ENCODE data around the gene CCDC12. TPM values are rescaled to one million over a fixed set of nuclear protein-coding genes. Genes with fewer than 3 reads are reported as not detected.
"Not testable (repeated sequence)": the region's sequence is repeated elsewhere in the genome, so short reads cannot be mapped to it uniquely, and the experiment has no call there.

The CCDC12 gene
- total RNA-seq, 1 experiment from 2014 or later: 40.6 TPM

- DNase-seq (ENCODE audit: low read depth): peak; percentile 37
These were observed 50.5 kb downstream of the CCDC12 start for GRCh38 chr3:46926039-46926438.

- no peak for DNase-seq (ENCODE audit: low read depth)
These were observed 51.0 kb downstream of the CCDC12 start for GRCh38 chr3:46925585-46925934.

GRCh38 chr3:46924921-46925584 lies 51.5 kb downstream of the CCDC12 start:
- no peak for DNase-seq (ENCODE audit: low read depth)

- DNase-seq (ENCODE audit: low read depth): peak; percentile 36
These were observed 52.8 kb downstream of the CCDC12 start for GRCh38 chr3:46923559-46924350.

GRCh38 chr3:46922871-46923558 lies 53.5 kb downstream of the CCDC12 start:
- no peak for DNase-seq (ENCODE audit: low read depth)

GRCh38 chr3:46922426-46922825 lies 54.1 kb downstream of the CCDC12 start:
- no peak for DNase-seq (ENCODE audit: low read depth)

- no peak for DNase-seq (ENCODE audit: low read depth)
These were observed 54.7 kb downstream of the CCDC12 start for GRCh38 chr3:46921871-46922271.

- no peak for DNase-seq (ENCODE audit: low read depth)
These were observed 55.5 kb downstream of the CCDC12 start for GRCh38 chr3:46921041-46921440.

- DNase-seq (ENCODE audit: low read depth): no peak
These were observed 57.9 kb downstream of the CCDC12 start for GRCh38 chr3:46918634-46919033.

- DNase-seq (ENCODE audit: low read depth): no peak
These were observed 58.3 kb downstream of the CCDC12 start for GRCh38 chr3:46918202-46918601.

- no peak for DNase-seq (ENCODE audit: low read depth)
These were observed 59.3 kb downstream of the CCDC12 start for GRCh38 chr3:46917257-46917656.

- no peak for DNase-seq (ENCODE audit: low read depth)
These were observed 59.7 kb downstream of the CCDC12 start for GRCh38 chr3:46916799-46917198.

GRCh38 chr3:46916278-46916677 lies 60.3 kb downstream of the CCDC12 start:
- no peak for DNase-seq (ENCODE audit: low read depth)

- no peak for DNase-seq (ENCODE audit: low read depth)
These were observed 61.2 kb downstream of the CCDC12 start for GRCh38 chr3:46915297-46915822.

- no peak for DNase-seq (ENCODE audit: low read depth)
These were observed 61.7 kb downstream of the CCDC12 start for GRCh38 chr3:46914849-46915248.

GRCh38 chr3:46913644-46914043 lies 62.9 kb downstream of the CCDC12 start:
- peak; percentile 83 for DNase-seq (ENCODE audit: low read depth)

- no peak for DNase-seq (ENCODE audit: low read depth)
These were observed 63.6 kb downstream of the CCDC12 start for GRCh38 chr3:46912986-46913385.

GRCh38 chr3:46910914-46911313 lies 65.6 kb downstream of the CCDC12 start:
- DNase-seq (ENCODE audit: low read depth): not testable (repeated sequence)

- no peak for DNase-seq (ENCODE audit: low read depth)
These were observed 66.3 kb downstream of the CCDC12 start for GRCh38 chr3:46910166-46910760.

GRCh38 chr3:46909535-46910161 lies 66.9 kb downstream of the CCDC12 start:
- DNase-seq (ENCODE audit: low read depth): peak; percentile 86

- no peak for DNase-seq (ENCODE audit: low read depth)
These were observed 67.5 kb downstream of the CCDC12 start for GRCh38 chr3:46908986-46909534.

Measured in HT1080 (cell line).